A549 treated with AZD2906 at 1 μM for 4 hours (cell line): ENCODE measurements around the gene BDKRB2. TPM values are rescaled to one million over a fixed set of nuclear protein-coding genes. Genes with fewer than 3 reads are reported as not detected.

Experiments used
- total RNA-seq: library from RNA; stranded (reverse); fragments of 200-300 nt; extraction: Qiagen RNA extraction; gene quantifications from 5 replicates; pipeline ENCODE4 v1.2.3, GENCODE V29; 2022

BDKRB2 gene
- total RNA-seq = 0.82 to 1.0 TPM (median 0.88 TPM) in 5 replicates

GRCh38 chr14:96204151-96205058 lies at the start of gene BDKRB2:
BDKRB2 (plus strand) TSS chr14:96204839; CDS start chr14:96237108, 32,269 bp downstream.

DNA sequence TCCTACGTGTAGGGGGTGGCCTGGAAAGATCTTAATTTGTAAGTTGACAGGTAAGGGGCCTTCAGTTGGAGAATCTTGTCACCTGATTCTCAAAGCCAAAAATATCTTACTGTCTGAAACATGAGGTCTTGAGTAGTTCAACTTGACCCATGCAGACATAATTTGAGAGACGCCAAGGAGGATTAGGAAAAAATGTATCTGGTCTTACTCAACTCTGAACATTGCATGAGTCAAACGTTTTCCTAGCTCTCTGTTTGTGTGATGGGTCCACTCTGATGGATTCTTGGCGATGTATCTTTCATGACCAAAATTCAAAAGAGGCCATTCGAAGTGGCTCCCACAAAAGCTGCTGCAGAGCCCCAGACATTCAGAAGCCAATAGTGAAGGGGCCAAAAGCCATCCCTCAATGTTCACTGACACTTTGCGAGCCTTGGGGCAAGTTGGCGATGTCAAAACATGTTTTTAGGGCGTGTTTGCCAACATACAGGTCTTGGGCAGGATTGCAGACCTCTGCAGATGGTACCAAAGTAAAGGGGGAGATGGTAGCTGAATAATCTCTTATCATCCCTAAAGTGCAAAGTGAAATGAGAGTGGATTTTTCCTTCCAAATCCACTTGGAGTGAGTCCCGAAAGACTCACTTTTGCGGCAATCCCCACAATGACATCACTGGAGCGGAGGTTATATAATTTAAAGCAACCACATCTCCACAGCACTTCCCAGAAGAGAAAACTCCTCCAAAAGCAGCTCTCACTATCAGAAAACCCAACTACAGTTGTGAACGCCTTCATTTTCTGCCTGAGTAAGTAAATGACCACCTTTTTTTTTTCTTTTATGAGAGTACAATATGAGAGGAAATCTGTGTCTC lies 51.1 kb downstream of the BDKRB2 start, which contains the start of gene BDKRB1:
BDKRB1 (plus strand) TSS at position 710 of the 866 bp plus-strand sequence. CDS start 7,473 bp downstream, outside the sequence.

Other genes starting within 250 kb of the BDKRB2 start
- 6.0 to 7.2 TPM (median 6.8 TPM) in 5 replicates for gene C14orf132, start 165.5 kb upstream of the BDKRB2 start, total RNA-seq
- 0.25 to 0.62 TPM (median 0.34 TPM) in 5 replicates for gene BDKRB1, start 51.4 kb downstream of the BDKRB2 start, total RNA-seq
- 5.8 to 10.0 TPM (median 7.4 TPM) in 5 replicates for gene ATG2B, start 158.5 kb downstream of the BDKRB2 start, total RNA-seq
- gene GSKIP, start 158.7 kb downstream of the BDKRB2 start, total RNA-seq = 18.3 to 24.4 TPM (median 21.2 TPM) in 5 replicates
- gene AK7, start 187.3 kb downstream of the BDKRB2 start, total RNA-seq = 1.7 to 2.8 TPM (median 2.6 TPM) in 5 replicates